ENCODE results near the gene MRRF.
"Not testable (repeated sequence)": the region's sequence is repeated elsewhere in the genome, so short reads cannot be mapped to it uniquely, and the experiment has no call there.

The MRRF gene

DNA sequence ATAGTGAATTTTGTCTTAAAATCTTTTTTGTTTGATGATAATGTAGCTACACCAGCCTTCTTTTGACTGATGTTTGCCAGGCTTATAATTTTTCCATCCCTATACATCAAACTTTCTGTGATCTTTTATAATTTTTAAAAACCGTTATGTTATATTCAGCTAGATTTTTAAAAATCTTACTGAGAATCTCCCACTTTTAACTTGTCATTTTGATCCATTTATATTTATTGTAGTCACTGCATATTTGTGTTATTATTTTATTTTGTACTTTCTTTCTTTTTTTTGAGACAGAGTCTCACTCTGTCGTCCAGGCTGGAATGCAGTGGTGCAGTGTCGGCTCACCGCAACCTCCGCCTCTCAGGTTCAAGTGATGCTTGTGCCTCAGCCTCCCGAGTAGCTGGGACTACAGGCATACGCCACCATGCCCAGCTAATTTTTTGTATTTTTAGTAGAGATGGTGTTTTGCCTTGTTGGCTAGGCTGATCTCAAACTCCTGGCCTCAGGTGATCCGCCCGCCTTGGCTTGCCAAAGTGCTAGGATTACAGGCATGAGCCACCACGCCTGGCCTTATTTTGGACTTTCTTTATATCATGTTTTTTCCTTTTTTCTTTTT is 12.7 kb downstream of the MRRF start:
- no peak for DNase-seq

DNA sequence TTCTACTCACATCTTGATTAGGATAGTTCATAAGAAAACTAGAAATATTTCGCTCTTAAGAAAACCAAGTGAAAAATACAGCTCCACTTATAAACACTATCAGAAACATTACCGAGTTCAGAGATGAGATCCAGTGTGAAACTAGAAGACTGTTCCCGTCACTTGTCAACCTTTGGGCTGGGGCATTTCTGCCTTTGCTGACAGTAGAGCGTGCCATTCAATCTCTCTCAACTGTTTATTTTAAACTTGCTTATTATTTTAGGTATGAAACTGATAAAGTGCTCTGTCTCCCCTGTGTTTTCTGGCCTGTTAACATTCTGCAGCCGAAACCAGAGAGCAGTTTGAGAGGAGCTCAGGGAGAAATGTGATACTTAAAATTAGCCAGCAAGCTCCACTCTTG is 16.7 kb downstream of the MRRF start:
- no peak for DNase-seq

DNA sequence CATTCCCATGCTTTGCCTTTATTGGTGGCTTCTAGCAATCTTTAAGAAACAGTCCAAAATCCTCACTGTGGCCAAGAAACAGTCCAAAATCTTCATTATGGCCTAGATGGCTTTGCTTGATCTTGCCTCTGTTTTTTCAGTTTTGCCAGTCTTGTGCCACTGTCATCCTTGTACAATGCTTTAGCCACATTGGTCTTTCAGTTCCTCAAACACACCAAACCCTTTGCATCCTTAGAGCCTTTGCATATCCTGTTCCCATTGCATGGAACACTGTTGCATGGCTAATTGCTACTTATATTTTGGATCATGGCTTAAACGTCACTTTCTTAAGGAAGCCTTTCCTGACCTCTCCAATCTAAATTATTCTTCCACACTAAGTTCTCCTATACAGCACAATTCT is 22.1 kb downstream of the MRRF start:
- no peak for DNase-seq

DNA sequence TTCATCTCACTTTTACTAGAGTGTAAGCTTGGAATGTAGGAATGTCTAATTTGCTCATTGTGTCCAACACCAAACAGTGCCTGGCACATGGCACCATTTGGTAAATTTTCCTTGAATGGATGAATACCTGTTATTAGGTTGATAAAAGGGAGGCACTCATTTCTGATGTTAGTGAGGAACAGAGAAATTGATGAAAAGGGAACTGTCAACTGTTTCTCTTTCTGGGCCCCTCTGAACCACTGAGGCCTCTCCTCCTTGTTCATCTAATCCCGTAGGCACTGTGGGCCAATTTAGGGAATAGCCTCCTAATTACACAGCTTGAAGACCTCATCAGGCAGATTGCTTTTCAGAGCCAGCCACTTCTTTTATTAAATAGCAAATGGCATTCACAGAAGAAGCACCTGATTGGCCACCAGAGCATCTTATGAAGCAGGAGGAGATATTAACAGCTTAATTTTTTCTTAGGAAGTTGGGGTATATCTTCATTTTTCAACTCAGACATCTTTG is 22.6 kb downstream of the MRRF start:
- DNase-seq: no peak

DNA sequence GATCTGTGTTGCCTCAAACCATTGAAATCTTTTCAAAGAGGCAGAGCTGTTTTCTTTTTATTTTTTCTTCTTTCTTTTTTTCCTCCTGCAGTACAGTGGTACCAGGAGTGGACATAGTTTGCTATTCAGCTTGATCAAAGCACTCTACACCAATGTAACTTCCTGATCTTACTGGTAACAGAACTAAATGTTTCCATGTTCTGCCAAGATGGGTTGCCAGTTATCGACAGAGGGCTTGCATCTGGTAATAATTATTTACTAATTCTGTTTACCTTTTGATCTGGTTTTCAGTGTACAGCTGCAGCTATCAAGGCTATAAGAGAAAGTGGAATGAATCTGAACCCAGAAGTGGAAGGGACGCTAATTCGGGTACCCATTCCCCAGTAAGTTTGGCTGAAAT is 26.8 kb downstream of the MRRF start:
- no peak for DNase-seq

DNA sequence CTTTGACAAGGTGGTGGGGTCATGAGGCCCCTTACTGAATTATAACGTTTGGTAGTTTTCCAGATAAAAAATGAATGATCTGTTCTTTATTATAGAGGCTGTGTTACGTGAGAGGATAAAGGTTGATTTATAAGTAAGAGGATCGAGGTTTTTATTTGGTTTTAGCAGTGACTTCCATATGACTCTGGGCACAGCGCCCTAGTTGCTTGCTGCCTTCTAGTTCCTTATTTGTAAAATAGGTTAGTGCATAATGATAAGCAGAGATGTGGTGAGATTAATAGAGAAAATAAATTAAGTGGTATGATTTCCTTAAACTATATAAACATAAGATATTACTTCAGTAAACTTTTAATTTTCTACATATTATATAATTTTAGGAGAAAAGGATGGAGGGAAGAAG is 29.8 kb downstream of the MRRF start:
- no peak for DNase-seq

DNA sequence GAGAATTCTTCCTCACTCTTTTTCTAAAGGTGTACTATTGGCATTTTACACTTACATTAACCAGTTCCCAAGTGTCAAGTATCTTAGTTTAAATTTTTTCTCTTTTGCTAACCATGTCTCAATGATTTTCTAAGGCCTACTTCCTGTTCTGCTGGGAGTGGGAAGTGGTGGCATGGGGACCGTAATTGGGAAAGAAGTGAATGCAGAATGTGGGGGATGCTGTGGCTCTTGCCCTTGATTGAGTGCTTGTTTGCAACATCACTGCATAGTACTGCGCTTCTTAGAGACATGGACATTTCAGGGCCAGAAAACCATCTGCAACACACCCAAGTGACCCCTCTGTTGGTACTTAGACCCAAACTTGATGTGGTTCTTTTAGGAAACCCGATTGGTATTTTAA is 32.8 kb downstream of the MRRF start:
- DNase-seq: no peak

DNA sequence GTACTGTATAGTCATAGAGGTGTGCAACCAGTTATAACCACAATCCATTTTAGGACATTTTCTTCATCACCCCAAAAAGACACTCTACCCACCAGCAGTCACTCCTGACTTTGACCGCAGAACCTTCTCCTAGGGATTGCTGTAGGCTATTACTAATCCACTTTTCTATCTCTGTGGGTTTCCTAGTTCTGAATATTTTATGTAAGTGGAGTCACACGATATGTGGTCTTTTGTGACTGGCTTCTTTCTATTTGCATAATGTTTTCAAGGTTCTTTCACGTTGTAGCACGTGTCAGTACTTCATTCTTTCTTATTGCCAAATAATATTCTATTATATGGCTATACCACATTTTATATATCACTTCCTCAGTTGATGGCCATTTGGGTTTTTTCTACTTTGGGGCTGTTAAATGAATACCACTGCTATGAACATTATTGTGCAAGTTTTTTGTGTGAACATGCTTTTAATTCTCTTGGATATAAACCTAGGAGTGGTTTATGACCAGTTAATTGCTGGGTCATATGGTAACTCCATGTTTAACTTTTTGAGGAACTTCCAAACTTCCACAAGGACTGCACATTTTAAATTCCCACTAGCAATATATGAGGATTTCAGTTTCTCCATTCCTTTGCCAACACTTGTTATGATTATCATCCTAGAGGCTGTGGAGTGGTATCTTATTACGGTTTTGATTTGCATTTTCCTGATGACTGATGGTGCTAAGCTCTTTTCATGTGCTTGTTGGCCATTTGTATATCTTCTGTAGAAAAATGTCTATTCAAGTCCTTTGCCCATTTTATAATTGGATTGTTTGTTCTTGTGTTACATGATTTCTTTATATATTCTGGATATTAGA is 37.8 kb downstream of the MRRF start:
- no peak for DNase-seq

DNA sequence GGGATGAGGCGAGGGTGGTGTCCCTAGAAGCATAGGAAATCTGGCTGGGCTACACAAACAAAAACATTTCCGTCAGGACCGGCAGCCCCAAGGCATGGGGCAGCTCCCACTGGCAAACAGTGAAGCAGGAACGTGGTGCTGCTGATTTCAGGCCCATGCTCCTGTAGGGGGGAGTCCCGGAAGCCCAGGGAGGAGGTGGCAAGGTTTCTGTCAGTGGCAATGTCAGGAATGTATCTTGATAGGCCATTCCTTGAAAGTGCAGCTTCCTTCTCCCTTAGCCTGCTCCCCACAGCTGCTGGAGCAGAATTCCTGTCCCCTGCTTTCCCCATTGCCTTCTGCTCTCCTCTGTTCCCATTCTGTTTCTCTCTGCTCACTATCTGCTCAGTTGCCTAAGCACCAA is 42.4 kb downstream of the MRRF start:
- DNase-seq: no peak

DNA sequence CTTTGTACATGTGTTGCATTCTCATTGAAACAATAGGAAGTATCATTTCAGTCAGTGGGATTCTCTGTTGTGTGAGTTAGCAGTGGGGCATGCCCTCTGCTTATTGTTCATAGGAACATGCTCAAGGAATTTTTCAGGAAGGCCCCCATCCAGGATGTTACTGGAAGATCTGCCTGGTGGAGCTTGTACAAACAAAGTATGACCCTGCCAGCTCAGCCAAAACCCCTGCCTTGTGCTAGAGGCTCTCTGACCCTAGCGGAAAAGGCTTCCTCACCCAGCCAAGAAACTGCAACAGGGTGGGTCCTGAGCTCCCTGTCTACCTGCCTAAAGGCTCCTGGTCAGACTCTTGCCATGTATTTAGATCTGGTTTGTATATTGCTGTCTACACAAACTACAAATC is 43.2 kb downstream of the MRRF start:
- no peak for DNase-seq

DNA sequence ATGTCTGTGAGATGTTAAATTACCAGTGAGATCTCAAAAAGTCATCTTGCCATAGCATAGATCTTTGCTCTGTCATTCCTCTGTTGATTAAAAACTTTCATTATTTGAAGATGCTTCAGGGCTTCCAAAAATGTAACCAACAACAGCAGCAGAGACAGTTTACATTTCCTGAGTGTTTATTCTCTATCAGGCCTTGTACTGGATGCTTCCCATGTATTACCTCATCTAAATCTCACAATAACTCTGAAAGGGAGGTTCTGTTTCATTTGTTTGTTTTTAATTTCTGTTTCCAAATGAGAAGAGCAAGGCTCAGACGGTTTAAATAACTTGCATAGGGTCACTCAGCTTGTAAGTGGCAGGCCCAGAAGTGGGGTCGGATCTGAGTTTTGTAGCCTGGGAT is 45.2 kb downstream of the MRRF start:
- no peak for DNase-seq

DNA sequence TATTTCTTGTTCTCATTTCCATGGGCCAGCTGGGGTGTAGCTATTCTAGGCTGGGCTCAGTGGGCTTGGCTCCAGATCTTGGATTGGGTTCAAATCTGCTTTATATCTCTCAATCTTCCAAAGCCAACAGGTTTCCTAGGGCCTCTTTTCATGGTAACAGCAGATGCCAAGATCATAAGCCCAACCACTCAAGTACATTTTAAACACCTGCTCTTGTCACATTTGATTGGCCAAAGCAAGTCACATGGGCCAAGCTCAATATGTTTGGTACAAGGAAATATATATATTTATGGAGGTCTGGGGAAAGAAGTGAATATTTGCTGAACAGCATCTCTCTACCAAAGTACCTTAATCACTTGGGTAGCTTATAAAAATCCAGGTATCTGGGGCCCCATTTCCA is 49.5 kb downstream of the MRRF start:
- DNase-seq: no peak

DNA sequence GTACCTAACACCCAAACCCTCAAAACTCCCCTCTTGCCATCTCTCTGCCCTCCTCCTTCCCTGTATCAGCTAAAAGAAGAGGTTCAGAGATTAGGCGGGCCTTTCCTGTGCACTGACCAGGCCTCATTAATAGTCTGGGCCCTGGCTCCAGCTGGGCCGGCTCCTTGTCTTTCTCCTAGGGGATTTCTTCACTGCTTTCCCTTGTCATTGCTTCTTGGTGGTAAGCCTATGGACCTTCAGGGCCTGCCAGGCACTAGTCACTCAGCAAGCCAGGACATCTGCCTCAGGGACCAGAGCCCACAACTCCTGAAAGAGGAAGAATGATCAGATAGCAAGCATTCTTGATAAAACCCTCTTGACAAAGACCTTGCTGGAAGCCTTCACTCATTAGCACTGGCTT is 50.9 kb downstream of the MRRF start:
- DNase-seq: no peak

DNA sequence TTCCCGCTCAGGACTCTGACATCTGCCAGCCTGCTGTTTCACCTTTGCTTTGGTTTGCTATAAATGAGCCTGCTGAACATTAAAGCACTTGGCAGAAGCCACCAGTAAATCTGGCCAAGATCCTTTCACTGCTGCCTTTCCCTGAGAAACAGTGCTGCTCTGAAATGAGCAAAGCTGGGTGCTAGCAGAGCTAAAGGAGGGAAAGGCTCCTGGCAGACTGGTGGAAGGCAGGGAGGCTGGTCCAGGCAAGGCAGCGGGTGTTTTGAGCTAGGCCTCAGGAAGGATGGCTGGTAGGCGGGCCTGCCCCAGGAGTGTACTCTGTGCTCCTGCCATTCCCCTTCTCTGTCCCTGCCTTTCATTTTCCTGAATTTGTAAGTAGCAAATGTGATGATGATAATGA is 53.6 kb downstream of the MRRF start:
- DNase-seq: no peak

DNA sequence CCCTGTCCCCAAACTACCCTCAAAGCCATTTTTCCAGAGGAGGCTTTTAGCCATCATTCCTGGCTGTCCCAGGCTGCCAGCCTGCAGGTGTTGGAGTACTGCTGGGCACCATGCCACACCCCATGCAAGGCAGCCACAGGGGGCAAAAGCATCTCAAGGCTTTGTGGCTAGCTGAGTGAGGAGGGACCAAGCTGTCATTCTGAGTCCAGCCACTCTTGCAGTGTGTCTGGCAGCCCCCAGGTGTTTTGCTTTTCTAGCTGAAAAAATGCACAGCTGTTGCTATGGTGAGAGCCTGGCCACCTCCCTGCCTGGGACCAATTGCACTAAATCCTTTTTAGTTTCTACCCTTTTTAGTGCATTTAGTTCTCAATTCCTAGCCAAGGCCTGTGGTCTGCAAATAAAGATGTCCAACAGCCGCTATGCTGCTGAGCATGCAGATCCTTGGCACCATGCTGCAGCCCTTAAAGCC is 55.8 kb downstream of the MRRF start:
- DNase-seq: no peak

DNA sequence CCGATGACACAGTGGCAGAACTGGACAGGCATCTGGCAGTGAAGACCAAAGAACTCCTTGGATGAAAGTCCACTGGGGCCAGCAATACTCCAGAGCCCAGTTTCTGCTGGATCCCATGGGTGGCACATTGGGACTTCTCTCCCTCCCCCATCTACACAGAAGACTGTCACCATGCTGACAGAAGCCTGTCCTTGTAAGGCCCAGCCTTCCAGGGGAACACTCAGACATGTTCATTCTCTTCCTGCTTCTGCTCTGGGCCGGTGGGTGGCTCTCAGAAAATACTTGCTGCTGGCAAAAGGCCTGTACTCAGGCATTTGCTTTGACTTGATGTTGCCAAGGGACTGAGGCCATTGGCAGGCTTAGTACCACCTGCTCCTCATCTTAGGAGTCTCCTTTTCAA is 57.9 kb downstream of the MRRF start:
- DNase-seq: no peak

DNA sequence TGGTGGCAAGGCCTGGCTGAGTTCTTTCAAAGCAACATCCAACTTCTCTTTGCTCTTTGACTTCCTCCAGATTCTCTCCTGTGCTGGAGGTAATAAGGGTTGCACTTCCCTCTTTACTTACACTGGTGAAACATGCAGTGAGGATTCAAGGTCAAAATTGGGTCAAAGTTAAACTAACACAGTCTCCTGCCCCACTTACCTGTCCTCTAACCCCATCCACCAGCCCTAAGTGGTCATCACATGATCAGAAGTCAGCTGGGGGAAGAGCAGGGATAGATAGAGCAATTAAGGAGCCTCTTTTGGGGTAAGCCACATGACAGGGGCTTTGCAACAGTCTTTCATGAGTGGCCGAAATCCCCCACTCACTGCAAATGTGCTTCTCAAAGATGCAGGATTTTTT is 60.0 kb downstream of the MRRF start:
- not testable (repeated sequence) for DNase-seq

DNA sequence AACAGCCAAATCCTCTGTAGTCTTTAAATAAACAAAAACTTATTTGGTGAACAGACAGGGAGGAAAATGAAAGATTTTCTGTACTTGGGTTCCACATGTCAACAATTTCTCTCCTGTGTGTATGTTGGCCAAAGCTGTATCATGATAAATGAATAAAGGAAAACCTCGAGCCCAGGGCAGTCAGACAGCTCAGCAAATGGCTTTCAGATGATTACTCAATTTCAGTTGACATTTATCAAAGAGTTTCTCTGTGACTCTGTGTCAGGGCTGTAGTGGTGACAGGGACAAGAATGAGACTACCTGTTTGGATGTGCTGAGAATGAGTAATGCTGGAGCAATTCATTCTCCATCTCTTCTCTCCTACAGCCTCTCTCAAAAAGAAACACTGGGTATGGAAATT is 60.4 kb downstream of the MRRF start:
- no peak for DNase-seq

DNA sequence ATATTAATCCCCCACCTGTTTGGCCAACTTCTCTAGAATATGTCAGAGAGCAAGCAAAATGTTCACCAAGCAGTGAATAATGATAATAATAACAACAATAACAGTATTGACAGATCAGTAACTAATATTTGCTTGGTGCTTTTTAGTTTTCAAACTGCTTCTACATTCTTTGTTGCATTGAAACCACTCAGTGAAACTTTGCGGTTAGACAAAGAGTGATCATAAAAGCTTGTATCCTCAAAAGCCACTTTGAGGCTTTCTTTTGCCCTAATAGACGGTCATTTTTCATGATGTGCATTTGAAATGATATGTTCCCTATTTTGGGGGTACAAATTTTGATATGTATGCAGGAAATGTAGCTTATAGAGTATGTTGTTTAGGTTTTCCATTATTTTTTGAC is 62.5 kb downstream of the MRRF start:
- DNase-seq: no peak

DNA sequence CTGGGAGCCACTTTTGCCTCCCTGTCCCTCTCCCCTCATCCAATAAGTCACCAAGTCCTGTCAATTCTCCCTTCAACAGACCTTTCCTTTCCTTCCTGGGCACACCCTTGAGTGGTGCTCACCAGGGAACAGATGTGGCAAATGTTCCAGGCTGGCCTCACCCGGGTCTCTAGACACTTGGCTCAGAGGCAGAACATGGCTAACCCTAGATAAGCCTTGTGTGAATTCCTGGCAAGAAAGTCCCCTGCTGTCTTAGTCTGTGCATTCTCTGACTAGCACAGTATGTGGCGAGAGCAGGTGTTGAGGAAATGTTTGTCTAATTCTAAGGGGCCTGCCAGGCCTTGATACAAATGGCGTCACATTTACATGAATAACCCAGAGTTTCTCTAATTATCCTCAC is 64.9 kb downstream of the MRRF start:
- no peak for DNase-seq

DNA sequence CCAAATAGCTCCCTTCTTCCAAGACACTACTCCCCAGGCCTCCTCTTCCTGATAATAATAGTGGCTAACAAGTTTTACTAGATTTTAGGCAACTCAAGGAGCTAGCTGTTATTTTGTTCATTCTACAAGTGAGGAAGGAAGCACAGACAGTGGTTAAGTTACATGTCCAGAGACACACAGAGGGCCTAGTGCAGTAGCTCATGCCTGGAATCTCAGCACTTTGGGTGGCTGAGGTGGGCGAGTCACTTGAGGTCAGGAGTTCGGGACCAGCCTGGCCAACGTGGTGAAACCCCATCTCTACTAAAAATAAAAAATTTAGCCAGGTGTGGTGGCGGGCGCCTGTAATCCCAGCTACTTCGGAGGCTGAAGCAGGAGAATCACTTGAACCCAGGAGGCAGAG is 65.8 kb downstream of the MRRF start:
- not testable (repeated sequence) for DNase-seq

DNA sequence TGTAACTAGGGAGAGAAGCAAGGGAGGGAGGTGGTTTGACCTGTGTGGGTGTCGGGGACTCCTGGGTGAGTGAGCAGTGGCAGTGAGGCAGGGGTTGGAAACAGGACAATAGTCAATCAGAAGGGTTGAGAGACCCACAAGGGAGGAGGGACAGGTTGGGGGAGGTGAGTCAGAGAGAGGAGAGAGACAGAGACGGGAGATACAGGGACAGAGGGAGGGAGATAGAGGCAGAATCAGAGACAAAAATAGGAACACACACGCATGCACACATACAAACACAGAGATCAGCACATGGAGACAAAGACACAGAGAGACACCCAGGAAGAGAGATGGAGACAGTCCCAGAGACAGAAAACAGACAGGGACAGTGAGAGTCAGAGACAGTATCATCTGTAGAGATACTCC is 66.8 kb downstream of the MRRF start:
- no peak for DNase-seq

DNA sequence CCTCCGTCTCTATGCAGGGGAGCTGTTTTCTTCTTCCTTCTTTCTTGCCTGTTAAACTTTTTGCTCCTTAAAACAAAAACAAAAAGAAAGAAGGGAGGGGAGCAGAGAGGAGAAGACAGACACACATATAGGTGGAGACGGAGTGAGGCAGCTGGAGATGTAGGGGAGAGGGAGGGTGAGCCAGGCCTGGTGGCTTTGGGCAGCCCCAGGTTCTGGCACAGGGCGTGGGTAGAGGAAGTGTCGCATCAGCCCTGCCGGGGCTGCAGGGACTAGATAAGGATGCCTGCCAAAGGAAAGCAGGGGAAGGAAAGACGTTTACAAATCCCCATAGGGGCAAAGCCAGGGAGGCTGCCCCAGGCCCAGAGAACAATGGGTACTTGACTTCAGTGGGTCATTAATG is 67.4 kb downstream of the MRRF start:
- no peak for DNase-seq

DNA sequence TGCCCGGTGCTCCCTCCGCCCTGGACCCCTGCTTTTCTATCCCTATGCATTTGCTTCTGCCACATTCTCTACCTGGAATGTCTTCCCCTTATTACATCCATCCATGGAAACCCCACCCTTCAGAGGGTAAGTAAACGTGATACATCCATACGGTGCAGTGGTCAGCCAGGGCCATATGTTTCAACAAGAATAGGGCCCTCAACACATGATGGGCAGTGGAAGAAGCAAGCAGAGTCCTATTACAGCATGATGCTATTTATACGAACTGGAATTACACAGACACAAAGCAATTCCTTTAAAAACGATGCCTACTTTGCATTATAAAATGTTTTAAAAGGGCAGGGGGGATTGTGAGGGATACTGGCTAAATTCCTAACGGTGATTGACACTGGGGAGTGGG is 68.0 kb downstream of the MRRF start:
- DNase-seq: no peak

Data from NCI-H748 treated with DMSO at 0.1 percent for 48 hours (cell line).